Measurements from ENCODE around the gene DOCK3. TPM values are rescaled to one million over a fixed set of nuclear protein-coding genes. Genes with fewer than 3 reads are reported as not detected.

Gene DOCK3
- total RNA-seq, 3 donors from 2014 or later (not counting 1 experiment from before 2014, with no cell fraction given), result 1.4 to 2.4 (median 1.7) TPM

GRCh38 chr3:51384055-51384725 is 709.5 kb downstream of the DOCK3 start:
- Mint-ChIP-seq H3K4me1 (peaks cover 39 to 41% of the 10 kb centered on the region in 2 donors), H3K27me3 (ENCODE audit: low read depth in 2 of 2) (no peaks in the 10 kb centered on the region), H3K4me3 (peak overlapping the region; percentile 97), H3K27ac (peak overlapping the region; percentile 96 to 98), H3K9me3 (no peaks in the 10 kb centered on the region), H3K36me3 (no peaks in the 10 kb centered on the region)
- Histone ChIP-seq H3K27me3 (ENCODE audit: control insufficient read depth, insufficient read depth, low read length) (no peaks in the 10 kb centered on the region), H3K9me3 (ENCODE audit: control insufficient read depth, insufficient read depth, low read length) (no peaks in the 10 kb centered on the region), H3K27ac (ENCODE audit: low read length) (peak overlapping the region; percentile 85), H3K4me1 (ENCODE audit: control insufficient read depth, insufficient read depth, low read length) (peaks cover 37% of the 10 kb centered on the region), H3K36me3 (ENCODE audit: control insufficient read depth, insufficient read depth, low read length) (peaks cover 17% of the 10 kb centered on the region), H3K4me3 (ENCODE audit: low read length) (peak overlapping the region; percentile 81)
- under 1% methylated on average over 29 of the region's 29 CpGs for WGBS (ENCODE audit: insufficient coverage)
- intact Hi-C loops (cut with micrococcal nuclease), result loop anchor here (2.0 to 10.0 kb wide), 2 partner anchors 811 to 1029 kb away; partner anchors contain the start of genes CYB561D2, NPRL2 and TMEM115
- no peak for TF ChIP-seq CTCF (IDR thresholded peaks at IDR 0.05)
- ATAC-seq (peak; percentile 6 to 31 (median 19)), DNase-seq (peak in 1 of 2 donors; percentile 51)

GRCh38 chr3:51384726-51385473 is 710.2 kb downstream of the DOCK3 start, which contains the start of gene MANF:
Gene MANF (plus strand): TSS chr3:51385291. CDS start chr3:51385343, 52 bp downstream.
- Mint-ChIP-seq H3K4me1 (peaks cover 45 to 46% of the 10 kb centered on the region in 2 donors), H3K27me3 (ENCODE audit: low read depth in 2 of 2) (no peaks in the 10 kb centered on the region), H3K9me3 (no peaks in the 10 kb centered on the region), H3K27ac (peak within 1 kb of the TSS; percentile 96 to 98), H3K4me3 (peak within 1 kb of the TSS; percentile 97), H3K36me3 (no peaks in the 10 kb centered on the region)
- Histone ChIP-seq H3K27me3 (ENCODE audit: control insufficient read depth, insufficient read depth, low read length) (no peaks in the 10 kb centered on the region), H3K4me1 (ENCODE audit: control insufficient read depth, insufficient read depth, low read length) (peaks cover 34% of the 10 kb centered on the region), H3K4me3 (ENCODE audit: low read length) (peak within 1 kb of the TSS; percentile 81), H3K36me3 (ENCODE audit: control insufficient read depth, insufficient read depth, low read length) (peaks cover 17% of the 10 kb centered on the region), H3K27ac (ENCODE audit: low read length) (peak within 1 kb of the TSS; percentile 85), H3K9me3 (ENCODE audit: control insufficient read depth, insufficient read depth, low read length) (no peaks in the 10 kb centered on the region)
- WGBS (ENCODE audit: insufficient coverage), result under 1% methylated on average over 65 of the region's 65 CpGs
- TF ChIP-seq CTCF (IDR thresholded peaks at IDR 0.05), result peak; percentile 10
- intact Hi-C loops (cut with micrococcal nuclease), result loop anchor here (2.0 to 10.0 kb wide), 3 partner anchors 417 to 1030 kb away; partner anchors contain the start of genes CYB561D2, NPRL2 and TMEM115
- DNase-seq (peak; percentile 96 to 98), ATAC-seq (peak; percentile 93 to 98 (median 94))

GRCh38 chr3:51385621-51386091 is 710.9 kb downstream of the DOCK3 start:
- WGBS (ENCODE audit: insufficient coverage), result 4% methylated on average over 18 of the region's 18 CpGs
- DNase-seq (no peak), ATAC-seq (no peak)
- Histone ChIP-seq H3K27me3 (ENCODE audit: control insufficient read depth, insufficient read depth, low read length) (no peaks in the 10 kb centered on the region), H3K4me3 (ENCODE audit: low read length) (peak overlapping the region; percentile 52), H3K4me1 (ENCODE audit: control insufficient read depth, insufficient read depth, low read length) (peaks cover 41% of the 10 kb centered on the region), H3K9me3 (ENCODE audit: control insufficient read depth, insufficient read depth, low read length) (no peaks in the 10 kb centered on the region), H3K36me3 (ENCODE audit: control insufficient read depth, insufficient read depth, low read length) (peaks cover 20% of the 10 kb centered on the region), H3K27ac (ENCODE audit: low read length) (peak overlapping the region; percentile 64)
- Mint-ChIP-seq H3K27ac (peak overlapping the region; percentile 96 to 98), H3K4me3 (peak overlapping the region; percentile 97), H3K4me1 (peaks cover 46 to 48% of the 10 kb centered on the region in 2 donors), H3K9me3 (no peaks in the 10 kb centered on the region), H3K27me3 (ENCODE audit: low read depth in 2 of 2) (no peaks in the 10 kb centered on the region), H3K36me3 (no peaks in the 10 kb centered on the region)
- intact Hi-C loops (cut with micrococcal nuclease), result loop anchor here (2.0 to 10.0 kb wide), 3 partner anchors 417 to 1031 kb away; partner anchors contain the start of genes CYB561D2, NPRL2 and TMEM115
- TF ChIP-seq CTCF (IDR thresholded peaks at IDR 0.05), result no peak
